Left lobe of liver (tissue), 2 donors: Measurements from ENCODE around the gene PRL. TPM values are rescaled to one million over a fixed set of nuclear protein-coding genes. Genes with fewer than 3 reads are reported as not detected.

Source experiments
- ATAC-seq: fragments of 200-7000 bp; cut with Tn5 transposase; one replicate; pipeline ENCODE4 v1.9.1; 2020; ENCODE audit warnings: mild to moderate bottlenecking, moderate library complexity
- DNase-seq: peaks from one replicate; pipeline ENCODE4 v3.0.0-alpha.2; 2020; ENCODE audit warnings: low spot score
- total RNA-seq: library from RNA; stranded (reverse); gene quantifications from one replicate; pipeline ENCODE4 v1.2.1, GENCODE V29; 2021
- donor health status: DM: no; HTN: no; CAD: no; lungs with moderate emphysema.
- donor health status: DM: no; HTN: yes; CAD: no.

The PRL gene
- total RNA-seq, 1 donor from 2014 or later: not detected

DNA sequence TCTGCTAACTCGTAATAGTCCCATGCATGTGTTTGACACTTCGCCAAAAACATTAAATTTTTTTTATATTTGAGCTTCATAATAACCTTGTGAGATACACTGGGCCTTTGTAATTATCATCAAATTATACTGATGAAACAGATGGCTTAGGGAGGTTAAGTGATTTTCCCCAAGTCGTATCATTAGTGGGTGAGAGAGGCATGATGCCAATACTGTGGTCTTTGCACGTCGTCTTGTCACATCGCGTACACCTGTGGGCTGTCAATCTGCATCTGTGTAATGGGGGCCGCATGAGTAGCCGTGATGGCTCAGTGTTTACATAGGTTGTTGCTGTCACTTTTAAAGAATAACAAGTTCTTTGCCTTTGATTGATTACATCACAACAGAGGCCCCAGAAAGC is 1.7 kb downstream of the PRL start:
- ATAC-seq: no peak

DNA sequence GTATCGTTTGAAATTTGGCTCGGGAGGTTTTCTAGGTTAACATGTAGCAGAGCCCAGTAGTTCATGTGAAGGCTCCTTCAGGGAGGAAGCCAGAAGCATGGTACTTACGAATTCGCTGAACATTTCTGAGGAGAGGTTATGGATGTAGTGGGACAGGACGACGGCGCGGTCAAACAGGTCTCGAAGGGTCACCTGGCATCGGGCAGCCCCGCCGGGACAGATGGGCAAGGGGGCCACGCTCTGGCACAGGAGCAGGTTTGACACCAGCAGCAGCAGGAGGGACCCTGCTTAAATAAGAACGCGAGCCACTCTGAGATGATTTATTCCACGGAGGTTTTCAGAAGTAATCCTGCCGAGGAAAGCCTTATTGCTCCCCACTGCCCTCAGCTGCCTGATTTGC is 2.5 kb downstream of the PRL start:
- no peak for ATAC-seq
- DNase-seq: no peak

More for the DNA sequence above, 1.7 kb downstream of the PRL start:
- no peak for DNase-seq

DNA sequence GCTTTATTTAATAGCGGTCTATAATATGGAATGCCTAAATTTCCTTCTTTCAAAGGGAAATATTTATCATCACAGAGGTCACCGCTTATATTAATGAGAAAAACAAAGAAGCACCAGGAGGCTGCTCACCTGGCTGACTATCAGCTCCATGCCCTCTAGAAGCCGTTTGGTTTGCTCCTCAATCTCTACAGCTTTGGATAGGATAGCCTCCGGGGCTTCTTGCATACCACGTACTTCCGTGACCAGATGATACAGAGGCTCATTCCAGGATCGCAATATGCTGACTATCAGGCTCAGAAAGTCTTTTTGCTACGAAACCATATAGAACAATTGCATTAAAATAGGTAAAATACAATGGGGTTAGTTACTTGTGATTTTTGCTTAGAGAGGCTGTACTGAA is 6.8 kb downstream of the PRL start:
- DNase-seq: no peak
- no peak for ATAC-seq

DNA sequence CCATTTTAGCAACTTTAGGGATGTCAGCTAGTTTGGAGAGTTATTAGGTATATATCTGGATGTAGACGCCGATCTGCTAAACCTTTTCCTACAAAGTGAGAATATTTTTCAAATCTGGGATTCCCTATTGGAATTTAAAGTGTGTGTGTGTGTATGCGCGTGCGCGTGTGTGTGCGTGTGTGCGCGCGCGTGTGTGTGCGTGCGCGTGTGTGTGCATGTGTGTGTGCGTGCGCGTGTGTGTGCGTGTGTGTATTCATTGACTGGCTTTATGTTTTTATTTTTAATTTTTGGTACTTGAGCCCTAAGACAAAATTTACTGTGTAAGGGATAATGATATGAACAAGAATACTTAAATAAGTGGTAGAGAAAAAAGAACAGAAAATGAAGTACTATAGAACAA is 8.1 kb downstream of the PRL start:
- no peak for DNase-seq
- ATAC-seq: no peak

DNA sequence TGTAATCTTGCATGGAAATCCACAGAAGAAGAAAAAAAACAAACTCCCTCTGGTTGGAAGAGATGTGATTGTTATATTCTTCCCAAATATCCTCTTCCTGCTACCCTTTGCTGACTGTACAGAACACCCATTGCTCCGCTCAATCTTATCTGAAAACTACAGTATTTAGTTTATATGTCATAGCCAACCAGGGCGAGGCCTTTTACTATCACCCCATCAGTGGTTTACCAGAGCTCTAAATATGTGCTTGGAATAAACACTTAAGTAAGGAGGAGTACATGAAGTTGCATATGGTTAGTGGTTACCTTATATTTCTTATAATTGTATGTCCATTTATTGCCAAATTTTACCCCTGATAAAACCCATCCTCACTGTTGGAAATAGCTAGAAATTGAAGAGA is 12.2 kb downstream of the PRL start:
- DNase-seq: no peak
- no peak for ATAC-seq

DNA sequence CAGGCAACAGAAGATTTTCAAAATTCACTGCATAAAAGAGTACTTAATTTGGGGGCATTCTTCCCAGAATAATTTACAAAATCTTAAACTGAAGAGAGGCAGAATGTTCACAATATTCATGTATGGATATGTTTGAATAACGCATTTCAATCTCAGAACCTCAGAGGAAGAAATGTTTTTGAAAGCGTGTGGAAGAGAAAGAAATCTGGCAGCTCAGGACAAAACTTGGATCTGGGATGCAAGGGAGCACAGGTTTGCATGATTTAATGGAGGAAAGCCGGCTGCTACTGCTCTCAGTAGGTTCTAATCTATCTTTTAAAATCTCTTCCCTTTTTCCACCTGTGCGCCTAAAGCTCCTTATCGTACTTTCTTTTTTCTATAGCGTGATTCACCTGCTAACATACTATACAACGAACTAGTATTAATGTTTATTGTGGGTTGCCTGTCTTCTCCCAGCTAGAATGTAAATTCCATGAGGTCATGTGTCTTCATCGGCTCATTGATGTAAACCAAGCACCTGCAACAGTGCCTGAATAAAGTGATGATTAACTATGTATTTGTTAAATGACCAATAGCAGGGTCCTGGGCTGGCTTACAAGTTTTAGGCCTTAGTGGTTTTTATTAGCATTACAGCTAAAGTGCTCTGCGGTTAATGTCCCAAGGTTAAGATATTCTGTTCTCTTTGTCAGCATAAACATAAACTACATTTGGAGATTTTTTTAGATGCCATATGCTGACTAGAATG is 15.3 kb downstream of the PRL start:
- ATAC-seq: no peak
- no peak for DNase-seq

DNA sequence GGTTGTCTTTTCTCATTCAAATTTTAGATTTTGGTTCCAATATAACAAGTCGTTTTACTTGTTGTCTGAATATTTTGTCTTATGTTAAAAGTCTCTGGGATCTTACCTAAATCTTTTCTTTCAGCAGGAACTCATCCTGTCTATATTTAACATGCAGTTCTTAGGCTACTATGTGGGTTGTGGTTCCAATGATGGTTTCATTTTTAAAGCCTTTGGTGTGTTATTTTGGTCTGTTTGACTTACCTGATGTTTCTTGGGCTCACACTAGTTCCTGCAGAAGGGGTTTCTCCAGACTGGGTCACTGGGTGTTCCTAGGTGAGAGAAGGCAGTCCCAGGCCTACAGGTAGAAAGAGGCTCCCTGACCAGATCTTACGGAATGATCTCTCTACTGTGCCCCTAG is 17.4 kb downstream of the PRL start:
- DNase-seq (no peak), ATAC-seq (no peak)

DNA sequence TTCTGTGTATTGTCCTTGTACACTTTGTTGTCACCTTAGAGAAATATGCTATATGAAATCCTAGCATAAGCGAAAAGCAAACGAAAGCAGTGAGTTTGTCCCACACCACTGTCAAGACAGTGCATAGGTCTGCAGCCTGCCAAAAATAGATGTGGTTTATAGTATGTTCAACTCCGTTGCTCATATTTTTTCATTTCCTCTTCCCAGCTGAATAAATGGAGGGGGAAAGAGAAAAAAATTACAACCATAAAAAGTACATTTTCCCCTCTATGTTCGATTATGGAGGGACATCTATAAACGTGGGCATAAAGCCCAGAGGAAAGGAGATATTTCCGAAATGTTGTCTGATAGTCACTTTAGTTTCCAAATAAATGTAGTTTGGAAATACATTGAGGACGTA is 25.8 kb downstream of the PRL start:
- ATAC-seq: no peak
- DNase-seq: no peak

DNA sequence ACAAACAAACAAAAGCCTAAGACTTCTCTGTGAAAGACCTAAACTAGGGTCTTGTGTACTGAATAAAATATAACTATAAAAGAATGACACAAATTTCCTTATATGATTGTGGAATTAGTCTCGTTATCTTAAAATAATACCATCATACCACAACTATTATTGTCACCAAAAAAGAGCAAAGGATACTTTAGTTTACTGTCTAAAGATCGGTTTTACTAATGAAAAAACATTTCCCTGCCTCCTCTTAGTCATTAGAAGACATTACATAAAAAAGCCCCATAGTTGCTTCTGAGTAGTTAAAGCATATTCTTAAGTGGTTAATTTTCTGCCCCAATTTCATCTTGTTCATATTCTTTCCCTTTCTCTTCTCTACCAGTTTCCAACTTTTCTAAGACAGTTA is 33.1 kb downstream of the PRL start:
- ATAC-seq (no peak), DNase-seq (no peak)

DNA sequence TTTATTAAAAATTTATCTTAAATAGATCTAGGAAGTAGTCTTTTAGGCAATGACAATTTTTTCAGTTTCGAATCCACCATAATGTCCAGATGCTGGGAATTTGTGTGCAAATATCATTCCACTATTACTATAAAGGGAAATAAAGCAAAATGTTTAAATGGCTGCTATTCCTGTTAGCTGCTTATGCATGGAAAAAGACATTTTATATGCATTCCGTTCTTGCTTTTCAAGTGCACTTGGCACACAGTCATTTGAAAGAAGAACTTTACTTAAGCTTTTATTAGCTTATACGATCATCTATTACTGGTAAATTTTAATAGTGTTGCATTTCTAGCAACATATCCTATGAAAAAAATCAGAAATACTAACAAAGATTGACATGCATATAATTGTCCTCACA is 42.0 kb downstream of the PRL start:
- DNase-seq (no peak), ATAC-seq (no peak)

DNA sequence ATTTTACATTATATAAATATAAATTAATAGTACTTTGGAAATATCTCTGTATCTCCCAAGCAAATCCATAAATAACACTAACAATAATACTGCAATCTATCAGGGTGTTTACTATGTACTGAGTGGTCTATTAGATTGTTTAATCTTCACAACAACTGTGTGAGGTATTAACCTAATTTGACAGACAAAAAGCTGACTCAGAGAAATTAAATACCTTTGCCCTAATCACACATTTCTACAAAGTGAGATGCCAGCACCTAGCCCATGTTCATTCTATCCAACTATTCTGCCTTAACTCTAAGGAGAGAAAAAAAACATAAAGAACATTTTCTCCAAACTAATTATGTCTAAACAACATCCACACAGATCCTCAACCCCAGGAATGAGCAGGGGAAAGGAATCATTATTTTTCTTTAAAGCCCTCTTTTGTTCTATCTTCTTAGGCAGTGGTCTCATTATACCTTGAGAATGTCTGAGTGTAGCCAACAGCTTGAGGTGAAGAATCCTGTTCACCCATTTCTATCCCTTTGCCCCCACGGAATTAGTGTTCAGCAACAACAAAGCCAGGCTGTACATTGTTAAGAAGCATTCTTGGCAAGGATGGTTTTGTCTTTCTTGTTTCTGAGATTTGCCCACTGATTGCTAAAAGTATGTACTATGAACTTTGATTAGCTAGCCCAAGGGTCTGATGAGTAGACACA is 42.7 kb downstream of the PRL start:
- ATAC-seq: no peak
- DNase-seq: no peak

DNA sequence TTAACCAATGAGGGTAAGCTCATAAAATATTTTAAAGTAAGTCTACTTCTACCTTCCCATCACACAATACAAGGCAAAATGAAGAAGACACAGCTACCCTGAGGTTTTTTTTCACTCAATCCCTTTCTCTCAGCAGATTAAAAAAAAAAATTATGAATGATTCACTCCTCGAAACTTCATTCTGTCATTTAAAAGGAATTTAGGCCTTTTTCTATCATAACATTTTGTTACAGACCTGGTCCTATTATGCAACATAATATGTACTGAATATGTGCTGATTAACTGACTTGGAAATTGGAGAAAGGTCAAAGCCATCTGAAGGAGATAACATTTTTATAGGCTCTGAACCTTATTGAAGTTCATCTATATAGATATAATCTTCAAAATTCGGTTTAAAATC is 45.5 kb downstream of the PRL start:
- DNase-seq (no peak), ATAC-seq (no peak)

DNA sequence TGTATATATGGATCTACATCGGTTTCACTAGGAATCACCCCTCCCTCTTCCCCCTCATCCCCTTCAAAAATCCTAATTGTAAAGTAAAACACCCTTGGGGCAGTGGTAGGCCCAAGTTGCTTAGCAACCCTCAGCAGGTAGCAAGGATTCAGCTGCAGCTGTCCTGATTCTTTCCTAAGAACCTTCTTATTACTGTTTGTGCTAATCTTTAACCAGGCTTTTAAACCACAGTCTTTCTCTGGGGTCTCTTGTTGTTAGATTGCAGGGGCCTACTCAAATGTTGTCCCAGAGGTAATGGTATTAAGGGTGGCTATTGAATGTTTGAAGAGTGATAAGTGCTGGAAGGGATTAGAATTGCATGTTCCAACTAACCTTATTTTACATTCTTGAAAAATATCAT is 46.4 kb downstream of the PRL start:
- no peak for DNase-seq
- ATAC-seq: no peak

DNA sequence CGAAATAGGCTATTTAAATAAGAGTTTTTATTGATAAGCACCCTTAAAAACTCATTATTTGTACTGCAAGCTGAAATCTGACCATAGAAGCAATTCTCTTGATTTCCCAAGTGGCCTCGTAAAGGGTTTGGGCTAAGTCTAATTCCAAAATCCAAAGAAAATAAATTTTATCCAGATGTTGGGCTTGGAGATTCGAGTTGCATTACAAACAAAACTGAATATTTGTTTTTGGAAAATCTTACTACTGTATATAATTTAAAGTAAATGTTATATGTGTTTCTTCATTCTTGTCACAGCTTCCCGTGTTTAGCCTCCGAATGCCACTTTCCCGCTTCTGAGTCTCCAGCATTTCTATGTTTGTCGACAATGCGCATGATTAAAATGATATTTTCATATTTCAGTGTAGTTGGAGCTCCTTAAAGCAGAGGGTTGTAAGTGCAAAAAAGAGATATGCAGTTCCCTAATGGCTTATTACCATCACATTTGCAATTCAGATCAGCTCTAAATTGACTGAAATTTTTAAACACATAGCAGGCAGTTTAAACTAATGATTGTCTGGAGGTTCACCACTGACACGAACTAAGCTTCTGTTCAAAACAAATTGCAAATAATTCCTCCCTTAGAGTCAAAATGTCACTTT is 47.0 kb downstream of the PRL start:
- ATAC-seq: no peak
- DNase-seq: no peak

DNA sequence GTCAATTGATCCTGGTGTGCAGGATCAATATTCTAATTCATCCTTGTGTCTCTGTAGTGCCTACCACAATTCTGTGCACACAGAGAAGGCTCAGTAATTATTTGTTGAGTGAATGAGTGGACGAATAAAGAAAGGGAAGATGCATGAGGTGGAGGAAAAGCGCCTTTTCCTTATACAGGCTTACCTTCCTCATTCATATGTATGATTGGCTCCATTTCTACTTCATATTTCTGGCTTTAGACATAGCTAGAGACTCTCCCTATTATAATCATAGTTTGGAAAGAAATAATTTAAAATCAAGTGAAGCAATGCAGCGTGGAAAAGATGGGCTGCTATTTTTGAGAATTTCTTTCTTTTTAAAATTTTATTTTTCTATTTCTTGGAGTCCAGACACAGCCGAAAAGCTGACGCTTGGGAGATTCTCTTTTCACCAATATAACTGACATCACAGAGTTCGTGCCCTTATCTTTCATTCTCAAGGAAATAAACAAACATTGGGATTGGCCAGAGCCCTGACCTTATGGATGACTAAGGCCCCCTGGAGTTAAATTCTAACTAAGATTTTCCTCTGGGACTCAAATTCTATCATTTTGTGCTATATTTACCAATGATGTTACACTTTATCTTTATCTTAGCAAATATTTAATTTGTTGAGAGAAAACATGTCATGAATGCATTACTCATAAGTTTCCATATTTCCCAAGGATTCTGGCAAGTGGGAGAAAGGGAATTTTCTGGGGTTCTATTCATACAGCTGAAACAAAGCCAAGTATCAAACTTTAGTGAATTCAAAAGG is 48.1 kb downstream of the PRL start:
- DNase-seq: no peak
- no peak for ATAC-seq

DNA sequence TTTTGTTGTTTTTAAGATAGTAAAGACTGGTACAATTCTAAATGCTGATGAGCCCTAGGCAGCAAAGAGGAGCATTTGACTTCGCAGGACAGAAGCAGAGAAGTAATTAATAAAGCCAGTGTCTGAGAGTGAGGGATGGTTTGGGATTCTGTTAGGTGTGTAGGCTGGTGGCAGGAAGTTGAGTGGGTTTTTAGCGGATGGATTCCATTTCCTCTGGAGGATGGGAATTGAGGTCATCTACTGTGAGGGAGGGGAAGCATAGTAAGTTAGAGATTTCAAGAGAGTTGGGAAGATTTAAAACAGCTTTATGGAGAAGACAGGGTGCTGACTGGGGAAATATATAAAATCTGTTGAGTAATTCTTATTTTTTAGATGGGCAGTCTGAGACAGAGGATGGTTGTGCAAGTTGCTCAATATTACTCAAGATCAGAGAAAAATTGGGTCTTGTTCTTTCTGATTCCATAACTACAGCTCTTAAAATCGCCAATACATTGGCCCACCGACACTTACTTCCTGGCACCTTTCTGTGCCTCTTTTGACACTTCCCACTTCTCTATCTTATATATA is 48.8 kb downstream of the PRL start:
- ATAC-seq: no peak
- DNase-seq: no peak

DNA sequence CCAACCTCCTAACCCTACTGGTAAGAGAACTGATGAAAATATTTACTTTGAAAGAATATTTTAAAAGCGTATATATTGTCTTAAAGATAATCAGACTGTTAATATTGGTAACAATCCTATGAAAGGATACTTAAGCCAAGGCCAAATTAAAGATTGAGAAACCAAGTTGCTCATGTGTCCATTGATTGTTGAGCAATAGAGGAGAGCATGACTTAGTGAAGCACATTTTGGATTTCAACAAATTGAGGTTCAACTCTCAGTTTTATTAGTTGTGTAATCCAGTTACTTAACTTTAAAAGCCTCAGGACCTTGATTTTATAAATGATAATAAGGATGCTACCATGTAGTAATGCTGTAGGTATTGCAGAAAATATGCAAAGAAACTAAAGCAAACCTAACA is 56.8 kb downstream of the PRL start:
- ATAC-seq (no peak), DNase-seq (no peak)

DNA sequence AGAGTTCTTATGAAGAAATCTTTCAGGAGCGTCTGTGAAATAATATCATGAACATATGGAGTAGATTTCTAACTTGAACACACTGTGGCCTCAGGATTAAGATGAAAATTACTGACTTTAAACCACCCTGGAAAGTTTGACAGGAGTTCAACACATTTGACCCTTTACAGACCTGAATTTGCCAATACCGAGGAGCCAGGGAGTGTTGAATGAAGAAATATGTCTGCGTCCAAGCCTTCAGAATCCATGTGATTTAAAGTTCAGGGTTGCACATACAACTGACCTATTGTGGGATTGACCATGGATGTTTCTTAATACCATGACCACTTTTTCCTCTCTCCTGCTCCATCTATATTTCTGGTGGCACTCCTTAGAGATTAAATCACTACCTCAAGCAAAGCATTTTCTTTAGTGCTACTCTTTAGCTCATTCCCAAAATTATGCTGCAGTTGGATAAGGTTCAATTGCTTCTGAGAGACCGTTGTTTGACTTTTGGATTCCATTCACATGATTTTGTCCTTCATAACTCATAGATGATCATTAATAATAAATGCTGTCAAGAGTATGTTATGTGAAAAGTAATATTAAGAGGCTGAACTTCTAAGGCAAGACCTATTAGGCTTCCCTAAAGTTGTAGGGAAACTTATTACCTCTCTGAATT is 57.4 kb downstream of the PRL start:
- ATAC-seq (no peak), DNase-seq (no peak)

DNA sequence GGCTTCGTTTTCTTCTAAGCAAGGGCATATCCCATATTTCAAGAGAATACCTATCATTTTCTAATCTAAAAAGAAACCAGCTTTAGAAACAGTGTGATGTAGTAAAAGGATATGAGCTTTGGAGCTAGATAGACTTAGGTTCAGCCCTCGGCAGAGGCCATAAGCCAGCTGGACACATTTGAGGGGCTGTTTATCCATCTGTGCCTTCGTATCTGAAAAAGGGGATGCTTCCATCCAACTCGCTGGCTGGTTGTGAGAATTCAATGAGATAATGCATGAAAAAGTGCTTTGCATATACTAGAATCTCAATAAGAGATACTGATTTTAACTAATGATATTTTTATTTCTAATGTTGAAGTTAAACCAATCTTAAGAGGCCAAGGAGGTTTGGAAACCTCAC is 58.0 kb downstream of the PRL start:
- ATAC-seq (no peak), DNase-seq (no peak)

DNA sequence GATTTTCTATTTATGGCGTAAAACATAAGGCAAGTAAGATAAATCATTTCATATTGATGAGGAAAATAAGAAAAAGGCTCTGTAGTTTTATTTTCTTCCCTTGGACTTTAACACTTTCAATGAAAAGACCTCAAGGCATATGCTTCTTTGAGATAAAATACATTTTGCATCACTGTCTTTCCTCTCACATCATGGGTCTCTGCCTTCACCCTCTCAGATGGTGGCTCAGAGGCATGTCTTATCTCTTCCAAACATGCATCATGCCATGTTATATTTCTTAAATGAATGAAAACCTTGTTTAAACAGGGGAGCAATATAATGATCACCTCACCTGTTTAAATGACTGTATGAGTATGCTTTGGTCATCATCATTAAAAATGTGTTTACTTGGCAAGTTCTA is 59.3 kb downstream of the PRL start:
- no peak for ATAC-seq
- no peak for DNase-seq
